PC-3 (cell line): Measurements from ENCODE around the gene C4orf50. TPM values are rescaled to one million over a fixed set of nuclear protein-coding genes. Genes with fewer than 3 reads are reported as not detected.
"Not testable (repeated sequence)": the region's sequence is repeated elsewhere in the genome, so short reads cannot be mapped to it uniquely, and the experiment has no call there.

ENCODE experiments used
- ATAC-seq: fragments of 200-7000 bp; cut with Tn5 transposase; 2 replicates; pipeline ENCODE4 v1.9.1; 2020; ENCODE audit warnings: mild to moderate bottlenecking, moderate library complexity
- BruUV-seq: library from RNA; stranded (reverse); fragments of 400-500 nt; replicated peaks from 2 replicates; lab custom pipeline; 2021; lab: Mats Ljungman, UMichigan
- CTCF ChIA-PET: fragments of 300-600 bp; sonication (Branson Sonifier 250); formaldehyde crosslinking; loops from one replicate; lab custom pipeline; 2022; ENCODE audit warnings: antibody characterized with exemption; lab: Charles Lee
- POLR2A ChIA-PET: fragments of 300-600 bp; sonication (Branson Sonifier 250); formaldehyde crosslinking; loops from one replicate; lab custom pipeline; 2022; ENCODE audit warnings: antibody characterized with exemption; ENCODE audit not compliant: unreplicated experiment; lab: Charles Lee
- DNase-seq: peaks from one replicate; pipeline ENCODE4 v3.0.0-alpha.2; 2015
- H2AFZ ChIP-seq: fragments of 300-600 bp; sonication (generic); 2 replicates; pipeline ENCODE4 v1.6.0; 2016; ENCODE audit warnings: antibody characterized with exemption, low read length
- H3F3A ChIP-seq: fragments of 300-600 bp; sonication (generic); one replicate; pipeline ENCODE4 v1.6.0; 2017; ENCODE audit warnings: antibody characterized with exemption, low read length, control low read depth, mild to moderate bottlenecking; ENCODE audit not compliant: unreplicated experiment
- H3K27ac ChIP-seq: fragments of 300-600 bp; sonication (generic); 2 replicates; pipeline ENCODE4 v1.5.1; 2016; ENCODE audit warnings: mild to moderate bottlenecking, low read length
- H3K27me3 ChIP-seq: fragments of 300-600 bp; sonication (generic); 2 replicates; pipeline ENCODE4 v1.6.1; 2016; ENCODE audit warnings: low read length, mixed read lengths
- H3K36me3 ChIP-seq: fragments of 300-600 bp; sonication (generic); 2 replicates; pipeline ENCODE4 v1.6.1; 2016; ENCODE audit warnings: low read depth, mixed run types, low read length, mixed read lengths
- H3K4me1 ChIP-seq: fragments of 300-600 bp; sonication (generic); 2 replicates; pipeline ENCODE4 v1.5.1; 2016; ENCODE audit warnings: low read length; ENCODE audit not compliant: insufficient read depth
- H3K4me2 ChIP-seq: fragments of 300-600 bp; sonication (generic); 2 replicates; pipeline ENCODE4 v1.6.0; 2016; ENCODE audit warnings: low read length
- H3K4me3 ChIP-seq: fragments of 300-600 bp; sonication (generic); 2 replicates; pipeline ENCODE4 v1.5.1; 2016; ENCODE audit warnings: mild to moderate bottlenecking, low read length, mixed read lengths
- H3K79me2 ChIP-seq: fragments of 300-600 bp; sonication (generic); 2 replicates; pipeline ENCODE4 v1.6.1; 2017; ENCODE audit warnings: low read length, mixed read lengths
- H3K9ac ChIP-seq: fragments of 300-600 bp; sonication (generic); 2 replicates; pipeline ENCODE4 v1.6.0; 2016; ENCODE audit warnings: mild to moderate bottlenecking, low read length
- H3K9me2 ChIP-seq: fragments of 300-600 bp; sonication (generic); replicated peaks from 2 replicates; pipeline ENCODE4 v1.6.1; 2016; ENCODE audit warnings: mixed run types, low read length, mixed read lengths
- H3K9me3 ChIP-seq: fragments of 300-600 bp; sonication (generic); 2 replicates; pipeline ENCODE4 v1.6.1; 2016; ENCODE audit warnings: low read length, mixed read lengths
- H4K20me1 ChIP-seq: fragments of 300-600 bp; sonication (generic); 2 replicates; pipeline ENCODE4 v1.6.1; 2016; ENCODE audit warnings: low read length, mixed read lengths
- EZH2 ChIP-seq: fragments of 300-600 bp; sonication (generic); IDR thresholded peaks from one replicate; pipeline ENCODE4 v1.6.1; 2017; ENCODE audit warnings: antibody characterized with exemption, mild to moderate bottlenecking, low read length; ENCODE audit not compliant: unreplicated experiment
- EZH2phosphoT487 ChIP-seq: fragments of 300-600 bp; sonication (generic); IDR thresholded peaks from 2 replicates; pipeline ENCODE4 v1.6.1; 2018; ENCODE audit warnings: mild to moderate bottlenecking, antibody characterized with exemption, low read length, borderline replicate concordance
- intact Hi-C: fragments of 100-400 bp; cut with micrococcal nuclease; formaldehyde crosslinking; loops from 2 replicates; pipeline ENCODE4 v1.9.0; 2023
- total RNA-seq: library from RNA; depleted of rRNA; stranded (reverse); fragments of >200 nt; gene quantifications from 2 replicates; pipeline ENCODE4 v1.2.3, GENCODE V29; 2014
- TF ChIP-seq, protein P1 (sequence below): fragments of 300-600 bp; sonication (generic); conservative IDR thresholded peaks from 2 replicates; pipeline ENCODE4 v1.5.1; 2017; ENCODE audit warnings: antibody characterized with exemption, low read depth, mild to moderate bottlenecking, low read length

The C4orf50 gene
- total RNA-seq, 1 experiment from 2014 or later, result not detected

DNA sequence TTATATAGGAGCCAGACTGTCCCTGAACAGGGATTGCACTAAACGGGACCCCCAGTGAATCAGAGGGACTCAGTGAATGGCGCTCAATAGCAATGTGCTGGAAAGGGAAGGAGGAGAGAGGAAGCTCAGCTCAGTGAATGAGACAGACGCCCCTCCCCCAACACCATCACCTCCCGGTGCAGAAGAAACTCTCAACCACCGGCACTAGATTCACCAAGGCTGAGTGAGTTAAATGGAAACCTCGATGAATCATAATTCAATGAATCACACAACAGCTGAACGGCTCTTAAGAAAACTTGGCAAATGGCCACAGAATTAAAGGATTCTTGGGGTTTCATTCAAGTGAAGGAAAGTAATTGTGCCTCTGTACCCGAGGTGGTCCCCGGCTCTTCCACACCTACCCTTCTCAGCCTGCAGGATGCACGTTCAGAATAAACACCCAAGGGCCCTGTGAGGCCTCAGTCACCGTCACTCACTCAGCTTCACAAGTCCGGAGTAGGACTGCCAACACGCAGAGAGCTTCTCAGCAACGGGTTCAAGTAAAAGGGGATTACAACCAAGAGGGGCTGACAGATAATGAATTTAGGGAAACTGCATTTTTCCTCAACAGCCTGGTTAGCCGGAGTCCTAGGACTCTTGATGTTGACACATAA is 154.6 kb downstream of the C4orf50 start:
- ChIA-PET POLR2A (no interaction called here), CTCF (no interaction called here)
- Histone ChIP-seq H3K27ac (no peak overlapping the region), H4K20me1 (no peaks in the 10 kb centered on the region), H3K9ac (no peak overlapping the region), H2AFZ (no peak overlapping the region), H3K4me3 (no peak overlapping the region), H3K79me2 (no peaks in the 10 kb centered on the region), H3K27me3 (peaks cover 14% of the 10 kb centered on the region), H3K4me2 (no peak overlapping the region), H3F3A (no peaks in the 10 kb centered on the region), H3K36me3 (no peaks in the 10 kb centered on the region), H3K9me3 (no peaks in the 10 kb centered on the region), H3K9me2 (no peaks in the 10 kb centered on the region), H3K4me1 (peaks cover 9% of the 10 kb centered on the region)
- DNase-seq (peak; percentile 87), ATAC-seq (peak; percentile 69)
- BruUV-seq, result no TSS peak
- TF ChIP-seq, protein P1, sequence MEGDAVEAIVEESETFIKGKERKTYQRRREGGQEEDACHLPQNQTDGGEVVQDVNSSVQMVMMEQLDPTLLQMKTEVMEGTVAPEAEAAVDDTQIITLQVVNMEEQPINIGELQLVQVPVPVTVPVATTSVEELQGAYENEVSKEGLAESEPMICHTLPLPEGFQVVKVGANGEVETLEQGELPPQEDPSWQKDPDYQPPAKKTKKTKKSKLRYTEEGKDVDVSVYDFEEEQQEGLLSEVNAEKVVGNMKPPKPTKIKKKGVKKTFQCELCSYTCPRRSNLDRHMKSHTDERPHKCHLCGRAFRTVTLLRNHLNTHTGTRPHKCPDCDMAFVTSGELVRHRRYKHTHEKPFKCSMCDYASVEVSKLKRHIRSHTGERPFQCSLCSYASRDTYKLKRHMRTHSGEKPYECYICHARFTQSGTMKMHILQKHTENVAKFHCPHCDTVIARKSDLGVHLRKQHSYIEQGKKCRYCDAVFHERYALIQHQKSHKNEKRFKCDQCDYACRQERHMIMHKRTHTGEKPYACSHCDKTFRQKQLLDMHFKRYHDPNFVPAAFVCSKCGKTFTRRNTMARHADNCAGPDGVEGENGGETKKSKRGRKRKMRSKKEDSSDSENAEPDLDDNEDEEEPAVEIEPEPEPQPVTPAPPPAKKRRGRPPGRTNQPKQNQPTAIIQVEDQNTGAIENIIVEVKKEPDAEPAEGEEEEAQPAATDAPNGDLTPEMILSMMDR, result no peak
- TF ChIP-seq EZH2, result no peak
- TF ChIP-seq EZH2phosphoT487, result no peak
- intact Hi-C loops, result no loop called here

- ATAC-seq (no peak), DNase-seq (no peak)
- Histone ChIP-seq H4K20me1 (no peaks in the 10 kb centered on the region), H3K27ac (no peak overlapping the region), H3F3A (no peaks in the 10 kb centered on the region), H3K4me3 (no peak overlapping the region), H3K9me2 (no peaks in the 10 kb centered on the region), H3K79me2 (no peaks in the 10 kb centered on the region), H3K27me3 (peaks cover 5% of the 10 kb centered on the region; the same call in 1 of the 2 replicates), H3K4me1 (peaks cover 2% of the 10 kb centered on the region; the same call in 1 of the 2 replicates), H3K4me2 (no peak overlapping the region), H3K9me3 (no peaks in the 10 kb centered on the region), H3K36me3 (no peaks in the 10 kb centered on the region), H2AFZ (no peak overlapping the region), H3K9ac (no peak overlapping the region)
- POLR2A ChIA-PET, result no interaction called here
- intact Hi-C loops, result no loop called here
- no TSS peak for BruUV-seq
- CTCF ChIA-PET, result no interaction called here
- no peak for TF ChIP-seq EZH2
- no peak for TF ChIP-seq EZH2phosphoT487
- TF ChIP-seq, protein P1, result no peak
These were observed 160.0 kb downstream of the C4orf50 start for GRCh38 chr4:5858020-5858769.

GRCh38 chr4:5857199-5857598 is 161.0 kb downstream of the C4orf50 start:
- intact Hi-C loops, result no loop called here
- DNase-seq (no peak), ATAC-seq (no peak)
- Histone ChIP-seq H3K9me2 (no peaks in the 10 kb centered on the region), H3K79me2 (no peaks in the 10 kb centered on the region), H3K4me2 (no peak overlapping the region), H3K27me3 (peaks cover 10% of the 10 kb centered on the region), H3K4me1 (no peaks in the 10 kb centered on the region), H3K9ac (no peak overlapping the region), H4K20me1 (no peaks in the 10 kb centered on the region), H3K4me3 (no peak overlapping the region), H3K9me3 (no peaks in the 10 kb centered on the region), H3F3A (no peaks in the 10 kb centered on the region), H3K36me3 (no peaks in the 10 kb centered on the region), H2AFZ (no peak overlapping the region), H3K27ac (no peak overlapping the region)
- TF ChIP-seq EZH2phosphoT487 (no peak), EZH2 (no peak)
- TF ChIP-seq, protein P1, result no peak
- BruUV-seq, result no TSS peak
- CTCF ChIA-PET, result no interaction called here
- POLR2A ChIA-PET, result no interaction called here

DNA sequence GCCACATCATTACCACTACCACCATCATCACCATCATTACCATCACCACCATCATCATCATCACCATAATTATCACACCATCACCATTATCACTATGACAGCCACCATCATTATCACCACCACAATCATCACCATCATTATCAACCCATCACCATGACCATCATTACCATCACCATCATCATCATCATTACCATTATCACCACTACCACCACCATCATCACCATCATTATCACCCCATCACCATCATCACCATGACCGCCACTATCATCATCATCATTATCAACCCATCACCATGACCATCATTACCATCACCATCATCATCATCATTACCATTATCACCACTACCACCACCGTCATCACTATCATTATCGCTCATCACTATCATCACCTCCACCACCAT is 161.9 kb downstream of the C4orf50 start:
- intact Hi-C loops, BruUV-seq, ATAC-seq, H3K9me3 ChIP-seq, H3K4me1 ChIP-seq, H2AFZ ChIP-seq, H3K9ac ChIP-seq, POLR2A ChIA-PET, H3K4me3 ChIP-seq, H3K9me2 ChIP-seq, H3K4me2 ChIP-seq, H3K36me3 ChIP-seq, H4K20me1 ChIP-seq, DNase-seq, CTCF ChIA-PET, H3K79me2 ChIP-seq, H3K27ac ChIP-seq, H3F3A ChIP-seq: not testable (repeated sequence)
- H3K27me3 ChIP-seq, result peaks cover 16% of the 10 kb centered on the region
